Stimulated activated CD4-positive, alpha-beta T cell treated with anti-CD3 and anti-CD28 coated beads, Interleukin-2, amount 100 ng/mL, for 24 hours (primary cell): ENCODE results near the gene DDR2.
"Not testable (repeated sequence)": the region's sequence is repeated elsewhere in the genome, so short reads cannot be mapped to it uniquely, and the experiment has no call there.

ENCODE experiments used
- DNase-seq, 2 donors: peaks; one replicate each; pipeline ENCODE4 v3.0.0-alpha.2; 2020

DDR2 gene

GRCh38 chr1:162727493-162727892 lies 95.2 kb downstream of the DDR2 start:
- not testable (repeated sequence) for DNase-seq

GRCh38 chr1:162728573-162728972 lies 96.3 kb downstream of the DDR2 start:
- no peak for DNase-seq

GRCh38 chr1:162729195-162729774 lies 97.0 kb downstream of the DDR2 start:
- DNase-seq = not testable (repeated sequence)

GRCh38 chr1:162732094-162732493 lies 99.8 kb downstream of the DDR2 start:
- no peak for DNase-seq

GRCh38 chr1:162732566-162733335 lies 100.5 kb downstream of the DDR2 start:
- no peak for DNase-seq

- DNase-seq = no peak
These were observed 101.0 kb downstream of the DDR2 start for GRCh38 chr1:162733336-162733590.

GRCh38 chr1:162734047-162734446 lies 101.8 kb downstream of the DDR2 start:
- DNase-seq = no peak

GRCh38 chr1:162736184-162736583 lies 103.9 kb downstream of the DDR2 start:
- DNase-seq = no peak

GRCh38 chr1:162736633-162737067 lies 104.4 kb downstream of the DDR2 start:
- DNase-seq = no peak

- DNase-seq = no peak
These were observed 108.5 kb downstream of the DDR2 start for GRCh38 chr1:162740755-162741154.

- no peak for DNase-seq
These were observed 109.3 kb downstream of the DDR2 start for GRCh38 chr1:162741574-162741973.

- DNase-seq = not testable (repeated sequence)
These were observed 114.1 kb downstream of the DDR2 start for GRCh38 chr1:162746264-162746942.

- DNase-seq = no peak
These were observed 120.9 kb downstream of the DDR2 start for GRCh38 chr1:162753001-162753658.

- no peak for DNase-seq
These were observed 121.8 kb downstream of the DDR2 start for GRCh38 chr1:162753998-162754585.

- DNase-seq = no peak
These were observed 123.0 kb downstream of the DDR2 start for GRCh38 chr1:162755306-162755705.

- DNase-seq = no peak
These were observed 124.3 kb downstream of the DDR2 start for GRCh38 chr1:162756523-162756922.

GRCh38 chr1:162757476-162757875 lies 125.2 kb downstream of the DDR2 start:
- no peak for DNase-seq

- no peak for DNase-seq
These were observed 133.5 kb downstream of the DDR2 start for GRCh38 chr1:162765788-162766187.

- DNase-seq = no peak
These were observed 140.4 kb downstream of the DDR2 start for GRCh38 chr1:162772571-162773154.

- DNase-seq = no peak
These were observed 141.7 kb downstream of the DDR2 start for GRCh38 chr1:162774007-162774406.

GRCh38 chr1:162779043-162779442 lies 146.8 kb downstream of the DDR2 start:
- DNase-seq = no peak

GRCh38 chr1:162782671-162783070 lies 150.4 kb downstream of the DDR2 start:
- DNase-seq = no peak

GRCh38 chr1:162784926-162785325 lies 152.7 kb downstream of the DDR2 start:
- DNase-seq = not testable (repeated sequence)
